ENCODE data around the gene KCNJ1.

Gene KCNJ1

DNA sequence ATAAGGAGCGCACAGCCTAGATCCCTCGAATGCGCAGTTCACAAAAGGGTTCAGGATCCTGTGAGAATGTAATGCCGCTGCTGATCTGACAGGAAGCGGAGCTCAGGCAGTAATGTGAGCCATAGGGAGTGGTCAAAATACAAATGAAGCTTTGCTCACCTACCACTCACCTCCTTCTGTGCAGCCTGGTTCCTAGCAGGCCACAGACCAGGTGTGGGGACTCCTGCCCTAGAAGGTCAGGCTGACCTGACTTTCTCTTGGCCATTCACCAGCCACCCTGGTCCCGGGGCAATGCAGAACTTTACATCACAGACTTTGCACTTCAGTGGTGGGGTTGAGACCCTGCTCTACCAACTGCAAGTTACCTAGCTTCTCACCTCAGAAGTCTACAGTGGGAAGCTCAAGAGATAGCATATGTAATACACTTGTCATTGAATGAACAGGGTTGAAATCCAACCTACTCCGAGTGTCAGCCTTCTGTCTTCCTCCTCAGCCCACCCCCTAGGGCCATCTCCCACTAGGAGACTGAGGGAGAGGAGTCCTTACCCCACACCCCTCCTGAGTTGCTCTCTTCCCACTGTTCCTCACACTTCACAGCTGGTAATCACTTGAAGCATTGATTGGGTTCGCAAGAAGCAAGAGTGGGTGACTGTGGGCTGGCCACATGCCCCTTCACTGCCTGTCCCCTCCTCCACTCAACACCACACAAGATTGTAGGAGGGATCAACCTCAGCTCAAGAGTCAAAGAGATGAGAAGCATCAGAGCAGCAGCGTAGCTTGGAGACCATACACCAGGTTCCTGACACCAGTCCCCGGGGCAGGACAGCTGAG is 2.0 kb upstream of the KCNJ1 start:
- Histone ChIP-seq H3K9me3 (ENCODE audit: control insufficient read depth in 1 of 2, low read length in 2 of 2) (no peaks in the 10 kb centered on the region), H3K9ac (ENCODE audit: low read depth in 1 of 2, low read length in 2 of 2) (no peak overlapping the region), H3K36me3 (ENCODE audit: control insufficient read depth in 1 of 2, insufficient read depth in 2 of 2, low read length in 2 of 2) (no peaks in the 10 kb centered on the region)

DNA sequence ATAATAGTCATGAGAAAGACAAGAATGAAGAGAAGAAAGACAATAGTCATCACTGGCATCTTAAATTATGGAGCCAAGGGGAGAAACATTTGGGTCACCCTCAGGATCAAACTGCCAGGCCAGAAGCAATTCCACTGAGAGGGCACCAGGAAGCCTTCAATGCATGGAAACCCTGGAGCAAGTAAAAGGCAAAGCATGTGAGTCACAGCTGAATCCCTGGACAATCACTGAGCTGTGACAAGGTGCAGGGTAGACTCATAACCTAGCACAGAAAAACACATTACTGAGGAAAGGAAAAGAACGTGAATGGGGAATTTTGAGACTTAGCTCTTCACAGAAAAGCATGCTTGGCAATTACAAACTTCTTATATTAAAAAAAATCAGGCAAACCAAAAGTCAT is 1.6 kb downstream of the KCNJ1 start:
- Histone ChIP-seq H3K27me3 (ENCODE audit: control insufficient read depth in 1 of 2, insufficient read depth in 2 of 2, low read length in 2 of 2) (no peaks in the 10 kb centered on the region), H3K27ac (ENCODE audit: low read depth, low read length) (no peak overlapping the region), H3K9ac (ENCODE audit: low read depth in 1 of 2, low read length in 2 of 2) (no peak overlapping the region), H3K4me3 (ENCODE audit: low read depth in 1 of 2, low read length in 2 of 2) (no peak overlapping the region), H3K9me3 (ENCODE audit: control insufficient read depth in 1 of 2, low read length in 2 of 2) (no peaks in the 10 kb centered on the region), H3K4me1 (ENCODE audit: control insufficient read depth in 1 of 2, insufficient read depth in 2 of 2, low read length in 2 of 2) (peaks cover 0 to under 1% of the 10 kb centered on the region in 2 donors), H3K36me3 (ENCODE audit: control insufficient read depth in 1 of 2, insufficient read depth in 2 of 2, low read length in 2 of 2) (no peaks in the 10 kb centered on the region)

More for the DNA sequence above, 2.0 kb upstream of the KCNJ1 start:
- no peak overlapping the region for H3K27ac ChIP-seq (ENCODE audit: low read depth, low read length)
- H3K4me3 ChIP-seq (ENCODE audit: low read depth in 1 of 2, low read length in 2 of 2), result no peak overlapping the region
- H3K4me1 ChIP-seq (ENCODE audit: control insufficient read depth in 1 of 2, insufficient read depth in 2 of 2, low read length in 2 of 2), result no peaks in the 10 kb centered on the region
- H3K27me3 ChIP-seq (ENCODE audit: control insufficient read depth in 1 of 2, insufficient read depth in 2 of 2, low read length in 2 of 2), result no peaks in the 10 kb centered on the region

- Histone ChIP-seq H3K36me3 (ENCODE audit: control insufficient read depth in 1 of 2, insufficient read depth in 2 of 2, low read length in 2 of 2) (no peaks in the 10 kb centered on the region), H3K4me3 (ENCODE audit: low read depth in 1 of 2, low read length in 2 of 2) (no peak overlapping the region), H3K4me1 (ENCODE audit: control insufficient read depth in 1 of 2, insufficient read depth in 2 of 2, low read length in 2 of 2) (peaks cover 0 to 7% of the 10 kb centered on the region in 2 donors), H3K9me3 (ENCODE audit: control insufficient read depth in 1 of 2, low read length in 2 of 2) (no peaks in the 10 kb centered on the region), H3K27me3 (ENCODE audit: control insufficient read depth in 1 of 2, insufficient read depth in 2 of 2, low read length in 2 of 2) (no peaks in the 10 kb centered on the region), H3K9ac (ENCODE audit: low read depth in 1 of 2, low read length in 2 of 2) (no peak overlapping the region), H3K27ac (ENCODE audit: low read depth, low read length) (no peak overlapping the region)
Measured at GRCh38 chr11:128862908-128863660, 4.0 kb downstream of the KCNJ1 start.

GRCh38 chr11:128862406-128862805 is 4.7 kb downstream of the KCNJ1 start:
- Histone ChIP-seq H3K27ac (ENCODE audit: low read depth, low read length) (no peak overlapping the region), H3K4me1 (ENCODE audit: control insufficient read depth in 1 of 2, insufficient read depth in 2 of 2, low read length in 2 of 2) (peaks cover 0 to 7% of the 10 kb centered on the region in 2 donors), H3K9ac (ENCODE audit: low read depth in 1 of 2, low read length in 2 of 2) (no peak overlapping the region), H3K36me3 (ENCODE audit: control insufficient read depth in 1 of 2, insufficient read depth in 2 of 2, low read length in 2 of 2) (no peaks in the 10 kb centered on the region), H3K27me3 (ENCODE audit: control insufficient read depth in 1 of 2, insufficient read depth in 2 of 2, low read length in 2 of 2) (no peaks in the 10 kb centered on the region), H3K4me3 (ENCODE audit: low read depth in 1 of 2, low read length in 2 of 2) (no peak overlapping the region), H3K9me3 (ENCODE audit: control insufficient read depth in 1 of 2, low read length in 2 of 2) (no peaks in the 10 kb centered on the region)

GRCh38 chr11:128860571-128861361 is 6.3 kb downstream of the KCNJ1 start:
- no peaks in the 10 kb centered on the region for H3K27me3 ChIP-seq (ENCODE audit: control insufficient read depth in 1 of 2, insufficient read depth in 2 of 2, low read length in 2 of 2)
- no peaks in the 10 kb centered on the region for H3K9me3 ChIP-seq (ENCODE audit: control insufficient read depth in 1 of 2, low read length in 2 of 2)
- no peak overlapping the region for H3K4me3 ChIP-seq (ENCODE audit: low read depth in 1 of 2, low read length in 2 of 2)
- H3K4me1 ChIP-seq (ENCODE audit: control insufficient read depth in 1 of 2, insufficient read depth in 2 of 2, low read length in 2 of 2), result peaks cover 0 to 7% of the 10 kb centered on the region in 2 donors
- no peak overlapping the region for H3K9ac ChIP-seq (ENCODE audit: low read depth in 1 of 2, low read length in 2 of 2)
- H3K36me3 ChIP-seq (ENCODE audit: control insufficient read depth in 1 of 2, insufficient read depth in 2 of 2, low read length in 2 of 2), result no peaks in the 10 kb centered on the region
- H3K27ac ChIP-seq (ENCODE audit: low read depth, low read length), result no peak overlapping the region

DNA sequence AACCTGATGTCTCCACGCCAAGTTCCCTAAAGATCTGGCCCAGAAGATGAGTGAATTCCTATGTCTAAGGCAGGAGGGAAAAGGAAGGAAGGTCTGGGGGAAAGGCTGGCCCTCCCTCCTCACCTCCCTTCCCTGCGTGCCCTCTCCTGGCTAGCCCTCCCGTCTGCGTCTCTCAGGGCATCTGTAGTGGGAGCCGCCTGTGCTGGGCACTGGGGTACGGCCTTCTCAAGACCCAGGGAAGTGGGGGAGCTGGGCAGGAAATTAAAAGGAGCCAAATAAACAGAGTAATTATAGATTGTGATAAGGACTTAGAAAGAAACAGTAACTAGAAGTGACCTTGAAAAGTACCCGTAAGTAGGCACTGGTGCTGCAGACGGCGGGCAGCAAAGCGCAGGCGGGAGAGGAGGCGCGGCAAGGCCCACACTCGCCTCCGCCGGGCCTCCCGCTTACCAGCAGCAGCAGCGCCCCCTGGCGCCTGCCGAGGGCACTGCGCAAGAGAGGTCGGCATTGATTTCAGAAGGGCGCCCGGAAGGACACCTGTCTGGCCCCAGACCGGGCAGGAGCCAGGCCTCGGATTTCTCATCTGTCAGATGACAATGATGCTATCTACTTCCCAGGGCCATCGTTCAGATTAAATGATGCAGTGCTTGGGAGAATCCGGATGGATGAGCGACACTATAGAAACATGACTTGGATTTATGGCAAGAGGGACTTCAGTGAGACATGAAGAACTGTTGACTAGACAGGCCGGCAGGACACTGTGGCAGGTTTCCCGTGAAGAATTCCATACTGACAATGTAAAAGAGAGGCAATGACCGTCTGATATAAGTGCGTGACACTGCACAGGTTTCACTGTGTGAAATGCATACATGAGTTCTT is 7.3 kb downstream of the KCNJ1 start:
- H3K9me3 ChIP-seq (ENCODE audit: control insufficient read depth in 1 of 2, low read length in 2 of 2), result no peaks in the 10 kb centered on the region
- H3K4me1 ChIP-seq (ENCODE audit: control insufficient read depth in 1 of 2, insufficient read depth in 2 of 2, low read length in 2 of 2), result peaks cover 0 to 7% of the 10 kb centered on the region in 2 donors
- H3K27ac ChIP-seq (ENCODE audit: low read depth, low read length), result no peak overlapping the region
- no peak overlapping the region for H3K4me3 ChIP-seq (ENCODE audit: low read depth in 1 of 2, low read length in 2 of 2)
- no peak overlapping the region for H3K9ac ChIP-seq (ENCODE audit: low read depth in 1 of 2, low read length in 2 of 2)
- H3K36me3 ChIP-seq (ENCODE audit: control insufficient read depth in 1 of 2, insufficient read depth in 2 of 2, low read length in 2 of 2), result no peaks in the 10 kb centered on the region
- H3K27me3 ChIP-seq (ENCODE audit: control insufficient read depth in 1 of 2, insufficient read depth in 2 of 2, low read length in 2 of 2), result no peaks in the 10 kb centered on the region

DNA sequence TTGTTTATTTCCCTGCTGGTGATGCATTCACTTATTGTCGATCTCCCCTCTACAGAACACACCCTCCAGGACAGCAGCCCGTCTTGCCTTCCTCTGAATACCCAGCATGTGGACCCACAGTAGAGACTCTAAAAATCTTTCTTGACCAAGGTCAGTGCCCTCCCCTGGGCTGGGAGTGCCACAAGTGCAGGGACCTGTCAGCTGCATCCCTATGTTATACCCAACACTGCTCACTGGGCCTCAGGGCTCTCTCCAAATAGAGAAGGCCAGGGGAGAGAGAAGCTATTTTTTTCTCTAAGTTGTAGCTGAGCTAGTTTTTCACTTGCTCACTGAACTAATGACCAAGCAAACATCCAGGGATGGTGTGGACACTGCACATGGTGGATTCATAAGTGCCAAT is 9.8 kb downstream of the KCNJ1 start:
- H3K9me3 ChIP-seq (ENCODE audit: control insufficient read depth in 1 of 2, low read length in 2 of 2), result no peaks in the 10 kb centered on the region
- H3K27me3 ChIP-seq (ENCODE audit: control insufficient read depth in 1 of 2, insufficient read depth in 2 of 2, low read length in 2 of 2), result no peaks in the 10 kb centered on the region
- peaks cover 0 to 7% of the 10 kb centered on the region in 2 donors for H3K4me1 ChIP-seq (ENCODE audit: control insufficient read depth in 1 of 2, insufficient read depth in 2 of 2, low read length in 2 of 2)
- no peak overlapping the region for H3K27ac ChIP-seq (ENCODE audit: low read depth, low read length)
- H3K36me3 ChIP-seq (ENCODE audit: control insufficient read depth in 1 of 2, insufficient read depth in 2 of 2, low read length in 2 of 2), result no peaks in the 10 kb centered on the region
- no peak overlapping the region for H3K4me3 ChIP-seq (ENCODE audit: low read depth in 1 of 2, low read length in 2 of 2)
- H3K9ac ChIP-seq (ENCODE audit: low read depth in 1 of 2, low read length in 2 of 2), result no peak overlapping the region

- Histone ChIP-seq H3K4me1 (ENCODE audit: control insufficient read depth in 1 of 2, insufficient read depth in 2 of 2, low read length in 2 of 2) (peaks cover 0 to 7% of the 10 kb centered on the region in 2 donors), H3K9ac (ENCODE audit: low read depth in 1 of 2, low read length in 2 of 2) (no peak overlapping the region), H3K9me3 (ENCODE audit: control insufficient read depth in 1 of 2, low read length in 2 of 2) (no peaks in the 10 kb centered on the region), H3K4me3 (ENCODE audit: low read depth in 1 of 2, low read length in 2 of 2) (no peak overlapping the region), H3K36me3 (ENCODE audit: control insufficient read depth in 1 of 2, insufficient read depth in 2 of 2, low read length in 2 of 2) (no peaks in the 10 kb centered on the region), H3K27me3 (ENCODE audit: control insufficient read depth in 1 of 2, insufficient read depth in 2 of 2, low read length in 2 of 2) (no peaks in the 10 kb centered on the region), H3K27ac (ENCODE audit: low read depth, low read length) (no peak overlapping the region)
Measured at GRCh38 chr11:128856241-128856640, 10.9 kb downstream of the KCNJ1 start.

DNA sequence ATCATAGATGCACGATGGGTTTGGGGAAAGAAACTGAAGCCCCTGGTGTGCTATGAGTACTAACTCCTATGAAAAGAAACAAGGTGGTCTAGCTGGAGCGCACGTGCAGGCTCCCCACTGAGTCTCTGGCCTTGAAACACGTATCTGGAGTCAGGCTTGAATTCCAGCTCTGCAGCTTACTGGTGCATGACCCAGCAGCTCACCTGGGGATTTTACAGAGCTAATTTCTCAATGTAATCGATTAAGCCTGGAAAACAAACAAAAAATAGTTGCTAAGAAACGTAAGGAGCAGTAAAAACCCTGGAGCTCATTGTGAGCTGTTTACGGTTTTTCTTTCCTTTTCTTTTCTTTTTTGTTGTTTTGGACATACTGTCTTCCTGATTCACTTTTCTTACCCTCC is 12.3 kb downstream of the KCNJ1 start:
- H3K9me3 ChIP-seq (ENCODE audit: control insufficient read depth in 1 of 2, low read length in 2 of 2), result no peaks in the 10 kb centered on the region
- no peak overlapping the region for H3K4me3 ChIP-seq (ENCODE audit: low read depth in 1 of 2, low read length in 2 of 2)
- no peak overlapping the region for H3K9ac ChIP-seq (ENCODE audit: low read depth in 1 of 2, low read length in 2 of 2)
- no peak overlapping the region for H3K27ac ChIP-seq (ENCODE audit: low read depth, low read length)
- no peaks in the 10 kb centered on the region for H3K36me3 ChIP-seq (ENCODE audit: control insufficient read depth in 1 of 2, insufficient read depth in 2 of 2, low read length in 2 of 2)
- no peaks in the 10 kb centered on the region for H3K27me3 ChIP-seq (ENCODE audit: control insufficient read depth in 1 of 2, insufficient read depth in 2 of 2, low read length in 2 of 2)
- H3K4me1 ChIP-seq (ENCODE audit: control insufficient read depth in 1 of 2, insufficient read depth in 2 of 2, low read length in 2 of 2), result no peaks in the 10 kb centered on the region
